Kidney (tissue), 14 donors: ENCODE data around the gene PXDC1. TPM values are rescaled to one million over a fixed set of nuclear protein-coding genes. Genes with fewer than 3 reads are reported as not detected.

Source experiments
- DNase-seq, 5 donors: peaks; one replicate each; pipeline ENCODE4 v3.0.0-alpha.2; 2013 to 2020
- FAIRE-seq: peaks from 2 replicates; lab custom pipeline; 2012; peaks lifted over from hg19 to GRCh38; lab: Jason Lieb, UNC
- H3K27ac ChIP-seq, 2 donors: one replicate each; pipeline ENCODE4 v1.7.0; 2013; ENCODE audit warnings: low read depth in 2 of 2, low read length in 2 of 2, inconsistent platforms in 1 of 2
- H3K27me3 ChIP-seq: one replicate; pipeline ENCODE4 v1.7.1; 2013; ENCODE audit warnings: low read length, inconsistent platforms; ENCODE audit not compliant: control insufficient read depth, insufficient read depth
- H3K36me3 ChIP-seq, 3 donors: one replicate each; pipeline versions ENCODE4 v1.7.0 to v1.7.1; 2013; ENCODE audit warnings: low read length in 3 of 3, control low read depth in 1 of 3, inconsistent platforms in 1 of 3; ENCODE audit not compliant: insufficient read depth in 3 of 3, control insufficient read depth in 2 of 3
- H3K4me1 ChIP-seq, 3 donors: one replicate each; pipeline versions ENCODE4 v1.7.0 to v1.7.1; 2013; ENCODE audit warnings: low read length in 3 of 3, inconsistent platforms in 1 of 3, low read depth in 1 of 3; ENCODE audit not compliant: control insufficient read depth in 2 of 3, insufficient read depth in 2 of 3
- H3K4me3 ChIP-seq, 3 donors: one replicate each; pipeline versions ENCODE4 v1.7.0 to v1.8.1; 2013; ENCODE audit warnings: low read length in 3 of 3, control low read depth in 1 of 3, inconsistent platforms in 1 of 3
- H3K9ac ChIP-seq, 3 donors: one replicate each; pipeline versions ENCODE4 v1.7.0 to v1.7.1; 2013; ENCODE audit warnings: low read length in 3 of 3, control low read depth in 1 of 3, inconsistent platforms in 1 of 3
- H3K9me3 ChIP-seq, 3 donors: one replicate each; pipeline versions ENCODE4 v1.7.0 to v1.7.1; 2013; ENCODE audit warnings: low read length in 3 of 3, control low read depth in 1 of 3, inconsistent platforms in 1 of 3; ENCODE audit not compliant: control insufficient read depth in 2 of 3, insufficient read depth in 1 of 3
- intact Hi-C: fragments of 100-400 bp; cut with DNase I; formaldehyde crosslinking; loops from one replicate; pipeline ENCODE4 v1.11.1; 2022
- polyA plus RNA-seq: library from polyadenylated mRNA; stranded (reverse); fragments of 350-450 nt; fragmentation: Illumina TruSeq; extraction: RNeasy Lipid Tissue Mini Kit (QIAGEN cat#74804); gene quantifications from one replicate; pipeline ENCODE4 v1.2.3, GENCODE V29; 2014; ENCODE audit warnings: low read depth, low replicate concordance; ENCODE audit not compliant: insufficient read depth
- total RNA-seq: library from RNA; stranded (reverse); fragmentation: NEBNext Ultra II Directional; extraction: Animal tissue kit (Norgen Biotek cat#: 25700); gene quantifications from one replicate; pipeline ENCODE4 v1.2.1, GENCODE V29; 2021
- TF ChIP-seq, protein P1 (sequence below): IDR thresholded peaks from 3 replicates; pipeline ENCODE4 v1.5.1; 2012; ENCODE audit warnings: mild to moderate bottlenecking, moderate library complexity, borderline replicate concordance; ENCODE audit not compliant: insufficient read depth; ENCODE audit errors: extremely low read depth
- donor health status: control.
- donor health status: control.
- donor health status: control.
- donor health status: control.
- donor health status: control.
- donor health status: DM: yes; HTN: yes; CAD: no.
- donor health status: Normal renal cell carcinoma (clear cell type).

Gene PXDC1
- total and polyA plus RNA-seq, 2 donors from 2014 or later = 28.9 to 35.0 TPM

DNA sequence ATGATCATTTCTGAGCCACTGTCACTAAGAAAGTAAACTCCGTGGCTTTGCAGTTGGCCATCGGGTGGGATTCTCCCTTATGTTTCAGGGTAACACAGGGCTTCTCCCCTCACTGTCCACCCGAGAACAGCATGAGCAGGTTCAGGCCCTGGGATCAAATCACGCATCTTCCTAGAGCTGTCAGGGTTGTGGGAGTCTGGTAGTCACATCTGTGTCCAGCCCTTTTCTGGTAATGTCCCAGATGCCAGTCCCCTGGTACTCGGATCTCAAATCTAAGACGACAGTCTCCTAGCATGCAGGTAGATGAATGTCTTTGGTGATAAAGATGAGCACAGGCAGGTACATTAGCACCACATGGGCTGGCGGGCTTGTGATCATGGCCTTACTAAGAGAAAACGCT, 4.8 kb downstream of the PXDC1 start:
- no peak overlapping the region for H3K9ac ChIP-seq

DNA sequence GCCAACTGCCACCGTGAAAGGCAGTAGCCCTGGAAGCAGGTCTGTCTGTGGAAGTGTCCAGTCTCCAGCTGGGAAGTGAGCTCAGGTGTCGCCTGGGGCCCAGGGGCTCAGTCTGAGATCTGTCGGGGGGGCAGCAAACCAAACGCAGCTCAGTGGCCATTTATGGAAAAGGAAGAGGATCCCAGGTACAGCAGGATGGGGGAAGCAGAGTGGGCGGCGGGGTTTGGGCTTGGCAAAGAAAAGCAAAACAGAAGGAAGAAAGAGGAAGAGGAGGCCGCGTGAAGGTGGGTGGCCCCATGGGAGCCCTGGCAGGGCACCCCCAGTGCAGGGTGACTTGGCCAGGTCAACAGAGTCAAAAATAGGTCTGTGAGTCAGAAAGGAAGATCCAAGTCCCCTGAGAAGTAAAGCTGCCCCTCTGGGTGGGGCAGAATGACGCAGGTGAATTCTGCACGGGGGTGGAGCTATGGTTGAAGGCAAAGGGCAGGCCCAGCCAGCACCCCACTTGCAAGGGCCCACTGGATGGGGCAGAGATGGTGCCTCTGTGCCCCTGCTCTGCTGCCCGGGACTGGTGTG, 5.3 kb downstream of the PXDC1 start:
- no peak overlapping the region for H3K9ac ChIP-seq
- H3K36me3 ChIP-seq = peaks cover 0 to 3% (median 2%) of the 10 kb centered on the region in 3 donors
- TF ChIP-seq, protein P1, sequence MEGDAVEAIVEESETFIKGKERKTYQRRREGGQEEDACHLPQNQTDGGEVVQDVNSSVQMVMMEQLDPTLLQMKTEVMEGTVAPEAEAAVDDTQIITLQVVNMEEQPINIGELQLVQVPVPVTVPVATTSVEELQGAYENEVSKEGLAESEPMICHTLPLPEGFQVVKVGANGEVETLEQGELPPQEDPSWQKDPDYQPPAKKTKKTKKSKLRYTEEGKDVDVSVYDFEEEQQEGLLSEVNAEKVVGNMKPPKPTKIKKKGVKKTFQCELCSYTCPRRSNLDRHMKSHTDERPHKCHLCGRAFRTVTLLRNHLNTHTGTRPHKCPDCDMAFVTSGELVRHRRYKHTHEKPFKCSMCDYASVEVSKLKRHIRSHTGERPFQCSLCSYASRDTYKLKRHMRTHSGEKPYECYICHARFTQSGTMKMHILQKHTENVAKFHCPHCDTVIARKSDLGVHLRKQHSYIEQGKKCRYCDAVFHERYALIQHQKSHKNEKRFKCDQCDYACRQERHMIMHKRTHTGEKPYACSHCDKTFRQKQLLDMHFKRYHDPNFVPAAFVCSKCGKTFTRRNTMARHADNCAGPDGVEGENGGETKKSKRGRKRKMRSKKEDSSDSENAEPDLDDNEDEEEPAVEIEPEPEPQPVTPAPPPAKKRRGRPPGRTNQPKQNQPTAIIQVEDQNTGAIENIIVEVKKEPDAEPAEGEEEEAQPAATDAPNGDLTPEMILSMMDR = no peak
- DNase-seq = peak; percentile 39 to 67 (median 44)
- H3K4me1 ChIP-seq = peaks cover 0 to 25% (median 24%) of the 10 kb centered on the region in 3 donors
- no peak overlapping the region for H3K4me3 ChIP-seq
- intact Hi-C loops = no loop called here
- no peaks in the 10 kb centered on the region for H3K27me3 ChIP-seq
- no peaks in the 10 kb centered on the region for H3K9me3 ChIP-seq
- H3K27ac ChIP-seq = peak overlapping the region in 1 of 2 donors; percentile 27
- FAIRE-seq = no peak

More for the DNA sequence above, 4.8 kb downstream of the PXDC1 start:
- Histone ChIP-seq H3K4me1 (peaks cover 0 to 25% (median 24%) of the 10 kb centered on the region in 3 donors), H3K27me3 (no peaks in the 10 kb centered on the region), H3K9me3 (no peaks in the 10 kb centered on the region), H3K4me3 (no peak overlapping the region), H3K27ac (no peak overlapping the region), H3K36me3 (peaks cover 0 to 3% (median 2%) of the 10 kb centered on the region in 3 donors)
- FAIRE-seq = no peak
- TF ChIP-seq, protein P1 = no peak
- no peak for DNase-seq
- intact Hi-C loops = no loop called here

DNA sequence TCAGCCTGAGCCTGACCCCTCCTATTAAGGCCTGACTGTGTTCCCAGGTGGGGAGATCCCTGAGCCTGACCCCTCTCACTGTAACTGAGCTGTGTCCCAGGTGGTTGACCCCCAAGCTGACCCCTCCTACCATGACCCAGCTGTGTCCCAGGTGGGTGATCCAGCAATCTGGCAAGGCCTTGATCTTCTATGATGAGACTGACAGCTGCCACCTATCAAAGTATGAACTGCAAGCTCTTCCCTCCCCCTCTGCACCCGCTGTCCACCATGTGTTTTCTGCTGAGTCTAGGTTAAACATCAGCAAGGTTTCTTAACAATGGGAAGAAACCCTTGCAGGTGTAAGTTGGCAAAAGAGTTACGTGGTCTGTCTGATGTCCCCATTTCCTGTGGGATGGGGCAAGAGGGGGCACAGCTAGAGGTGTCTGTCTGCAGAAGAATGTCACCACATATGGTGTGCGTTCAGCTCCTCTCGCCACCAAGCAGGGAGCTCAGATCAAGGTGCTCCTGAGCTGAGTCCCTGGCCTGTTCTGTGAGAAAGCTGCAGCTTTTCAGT, 5.9 kb downstream of the PXDC1 start:
- H3K27ac ChIP-seq = peak overlapping the region in 1 of 2 donors; percentile 27
- H3K9ac ChIP-seq = no peak overlapping the region
- DNase-seq = peak in 1 of 5 donors; percentile 37
- no peaks in the 10 kb centered on the region for H3K9me3 ChIP-seq
- no peak overlapping the region for H3K4me3 ChIP-seq
- H3K36me3 ChIP-seq = peaks cover 0 to 3% (median 2%) of the 10 kb centered on the region in 3 donors
- peaks cover 0 to 25% (median 24%) of the 10 kb centered on the region in 3 donors for H3K4me1 ChIP-seq
- TF ChIP-seq, protein P1 = no peak
- no peaks in the 10 kb centered on the region for H3K27me3 ChIP-seq
- intact Hi-C loops = no loop called here
- no peak for FAIRE-seq
